NCI-H82 treated with DMSO at 0.1 percent for 48 hours (cell line): ENCODE measurements around the gene NXN.
"Not testable (repeated sequence)": the region's sequence is repeated elsewhere in the genome, so short reads cannot be mapped to it uniquely, and the experiment has no call there.

Source experiments
- DNase-seq: peaks from one replicate; lab custom pipeline; 2025; ENCODE audit not compliant: unreplicated experiment; lab: John Stamatoyannopoulos, UW

NXN gene

DNA sequence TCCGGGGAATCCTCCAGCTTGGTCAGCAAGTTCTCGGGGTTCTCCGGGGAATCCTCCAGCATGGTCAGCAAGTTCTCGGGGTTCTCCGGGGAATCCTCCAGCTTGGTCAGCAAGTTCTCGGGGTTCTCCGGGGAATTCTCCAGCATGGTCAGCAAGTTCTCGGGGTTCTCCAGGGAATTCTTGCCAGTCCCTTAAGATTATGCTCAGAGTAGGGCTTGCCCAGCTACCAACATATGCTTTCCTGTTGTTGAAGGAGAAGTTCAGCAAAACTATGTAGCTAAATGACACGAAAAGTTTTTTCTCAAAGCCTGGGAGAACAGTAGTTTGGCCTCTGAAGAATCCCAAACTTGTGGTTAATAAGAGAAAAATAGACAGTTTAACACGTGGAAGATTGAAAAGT, 112.3 kb downstream of the NXN start:
- DNase-seq = not testable (repeated sequence)

DNA sequence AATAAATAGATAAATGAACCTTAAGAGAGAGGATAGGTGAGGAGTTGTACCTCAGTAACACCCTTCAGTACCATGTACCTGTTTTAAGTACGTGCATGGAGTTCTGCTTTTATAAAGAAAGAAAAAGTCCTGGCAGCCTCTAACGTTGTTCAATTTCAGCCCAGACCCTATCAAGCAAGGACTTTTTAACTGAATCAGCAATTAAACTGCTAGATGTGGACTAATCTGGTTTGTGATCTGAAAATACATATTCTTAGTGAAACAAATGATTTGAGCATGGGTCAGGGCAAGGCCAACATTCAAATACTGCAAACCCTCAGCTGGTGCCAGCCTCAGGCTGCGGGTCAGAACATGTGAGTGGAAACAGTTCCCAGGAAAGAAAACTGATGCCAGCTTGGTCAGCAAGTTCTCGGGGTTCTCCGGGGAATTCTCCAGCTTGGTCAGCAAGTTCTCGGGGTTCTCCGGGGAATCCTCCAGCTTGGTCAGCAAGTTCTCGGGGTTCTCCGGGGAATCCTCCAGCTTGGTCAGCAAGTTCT, 112.9 kb downstream of the NXN start:
- DNase-seq = no peak

DNA sequence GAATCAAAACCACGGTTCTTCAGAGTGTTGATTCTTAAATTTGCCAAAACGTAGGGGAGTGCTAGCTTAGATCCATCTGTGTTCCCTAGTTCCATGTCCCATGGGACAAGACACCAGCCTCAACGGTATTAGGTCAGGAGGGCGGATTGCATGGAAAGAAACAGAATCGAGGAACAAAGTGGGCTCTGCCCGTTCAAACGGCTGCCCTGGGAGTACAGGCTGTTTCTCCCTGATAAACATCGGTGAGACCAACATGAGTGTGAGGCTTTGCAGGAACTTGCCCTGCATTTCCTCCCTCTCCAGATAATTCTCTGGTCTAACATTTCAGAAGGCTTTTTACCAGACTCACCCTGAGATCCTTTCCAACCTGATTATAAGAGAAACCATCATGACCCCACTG, 115.3 kb downstream of the NXN start:
- no peak for DNase-seq

DNA sequence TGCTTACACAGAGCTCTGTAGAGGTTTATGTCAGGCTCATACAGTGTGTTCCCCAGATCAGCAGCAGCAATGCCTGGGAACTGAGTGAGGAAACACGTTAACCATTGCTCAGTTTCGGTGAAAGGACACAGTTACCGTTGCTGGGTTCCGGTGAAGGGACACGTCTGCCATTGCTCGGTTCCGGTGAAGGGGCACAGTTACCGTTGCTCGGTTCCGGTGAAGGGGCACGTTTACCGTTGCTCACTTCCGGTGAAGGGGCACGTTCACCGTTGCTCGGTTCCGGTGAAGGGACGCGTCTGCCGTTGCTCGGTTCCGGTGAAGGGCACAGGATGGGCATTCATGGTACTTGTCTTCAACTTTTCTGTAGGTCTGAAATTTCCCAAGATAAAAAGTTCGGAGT, 115.7 kb downstream of the NXN start:
- no peak for DNase-seq

DNA sequence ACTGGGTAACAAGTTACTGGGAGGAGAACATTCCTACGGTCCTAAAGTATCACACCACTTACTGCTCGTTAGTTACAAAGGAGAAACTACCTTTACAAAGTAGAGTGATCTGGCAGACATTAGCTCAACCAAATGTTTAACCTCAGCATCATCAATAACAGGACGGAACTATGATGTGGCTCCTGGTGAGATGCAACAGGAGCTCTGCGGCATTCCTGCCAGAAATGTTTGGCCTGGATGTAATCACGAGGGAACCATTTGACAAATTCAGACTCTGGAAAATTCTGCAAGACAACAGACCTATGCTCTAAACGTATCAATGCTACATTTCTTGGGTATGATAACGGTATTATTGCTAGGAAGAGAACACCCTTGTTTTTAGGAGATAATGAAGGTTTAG, 117.0 kb downstream of the NXN start:
- no peak for DNase-seq

DNA sequence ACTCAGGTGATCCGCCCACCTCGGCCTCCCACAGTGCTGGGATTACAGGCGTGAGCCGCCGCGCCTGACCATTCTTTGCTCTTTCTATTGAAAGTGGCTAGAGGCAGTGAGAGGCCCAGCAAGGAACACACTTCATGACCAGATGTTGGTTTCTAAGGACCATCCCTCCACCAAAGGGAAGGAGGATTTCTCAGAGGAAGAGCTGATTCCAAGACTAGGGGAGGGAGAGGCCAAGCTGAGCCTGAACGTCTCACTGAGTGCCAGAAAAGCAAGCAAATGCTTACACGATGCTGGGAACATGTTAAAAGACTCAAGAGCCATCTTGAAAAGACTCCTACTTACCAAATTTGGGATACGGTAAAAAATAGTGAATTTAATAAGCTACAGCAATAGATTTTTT, 118.2 kb downstream of the NXN start:
- DNase-seq = no peak

DNA sequence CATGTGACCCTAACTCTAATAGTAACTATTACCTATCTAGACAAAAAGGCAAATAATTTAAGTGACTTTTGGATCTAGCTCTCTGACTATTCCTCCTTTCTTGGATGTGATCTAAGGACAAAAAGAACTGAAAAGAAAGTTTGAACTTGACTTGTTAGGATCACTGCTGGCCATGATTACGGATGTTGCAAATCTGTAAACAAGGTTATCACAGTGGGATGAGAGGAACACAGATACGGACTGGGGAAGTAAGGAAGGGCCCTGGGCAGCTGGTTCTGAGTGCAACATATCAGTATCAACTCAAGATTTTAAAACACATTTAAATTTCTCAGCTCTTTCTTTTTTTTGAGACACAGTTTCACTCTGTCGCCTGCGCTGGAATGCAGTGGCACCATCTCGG, 118.8 kb downstream of the NXN start:
- DNase-seq = no peak

DNA sequence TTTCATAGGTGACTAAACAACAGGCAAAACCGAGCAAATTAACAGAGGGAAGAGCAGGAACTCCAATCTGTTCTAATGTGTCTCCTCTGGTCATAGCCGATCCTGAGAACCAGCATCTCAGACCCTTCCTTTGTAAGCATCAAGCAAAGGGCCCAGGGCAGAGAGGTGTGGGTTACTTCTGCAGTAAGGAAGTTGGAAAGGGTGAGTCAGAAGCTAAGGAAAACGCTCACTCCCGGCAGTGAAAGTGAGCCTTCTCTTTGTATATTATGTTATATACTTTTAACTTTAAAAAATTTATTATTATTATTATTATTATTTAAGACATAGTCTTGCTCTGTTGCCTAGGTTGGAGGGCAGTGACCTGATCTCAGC, 119.8 kb downstream of the NXN start:
- no peak for DNase-seq

DNA sequence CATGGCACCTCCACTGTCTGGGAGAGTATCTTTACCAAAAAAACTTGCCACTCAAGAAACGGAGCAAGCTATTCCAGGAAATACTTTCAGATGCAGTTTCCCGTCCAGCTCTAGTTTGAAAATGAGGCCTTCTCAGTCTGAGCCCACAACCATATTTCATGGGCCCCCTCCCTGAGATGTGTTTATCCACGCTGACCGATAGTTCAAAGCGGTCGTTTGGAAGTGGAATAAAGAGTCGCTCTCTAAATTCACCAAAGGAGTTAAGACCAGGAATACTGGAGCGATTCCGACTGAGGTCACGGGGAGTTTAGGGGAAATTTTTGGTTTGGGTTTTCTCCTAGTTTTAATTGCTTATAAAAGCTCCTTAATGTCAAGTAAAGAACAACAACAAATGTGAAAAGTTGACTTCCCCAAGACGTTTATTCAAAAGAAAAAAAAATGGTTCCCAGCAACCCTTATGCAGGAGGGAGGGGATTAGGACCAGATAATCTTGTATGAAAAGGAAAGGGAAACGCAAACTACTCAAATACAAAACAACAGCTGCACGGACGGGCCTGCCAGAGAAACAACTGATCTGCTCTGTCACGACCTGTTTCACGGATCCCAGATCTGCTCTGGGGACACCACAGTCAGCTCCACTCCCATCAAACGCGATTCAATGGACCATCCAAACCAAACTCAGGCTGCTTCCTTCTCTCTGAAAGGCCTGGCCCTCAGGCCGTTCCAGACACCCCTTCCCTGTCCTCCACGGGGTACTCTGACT, 120.3 kb downstream of the NXN start:
- DNase-seq = peak; percentile 63

DNA sequence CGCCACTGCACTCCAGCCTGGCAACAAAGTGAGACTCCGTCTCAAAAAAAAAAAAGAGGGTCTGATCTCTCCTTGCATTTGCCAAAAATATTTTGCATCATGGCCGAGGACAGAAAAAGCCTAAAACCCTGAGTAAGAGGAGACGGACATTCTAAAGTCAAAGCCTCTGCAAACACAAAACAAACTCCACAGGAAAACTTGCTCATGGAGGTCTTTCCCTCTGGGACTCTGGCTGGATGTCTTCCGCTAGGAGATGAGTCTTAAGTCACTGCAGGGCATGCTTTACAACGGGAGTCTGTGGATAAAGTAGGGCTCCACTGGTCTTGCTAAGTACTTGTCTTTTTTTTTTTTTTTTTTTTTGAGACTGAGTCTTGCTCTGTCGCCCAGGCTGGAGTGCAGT, 123.4 kb downstream of the NXN start:
- no peak for DNase-seq

DNA sequence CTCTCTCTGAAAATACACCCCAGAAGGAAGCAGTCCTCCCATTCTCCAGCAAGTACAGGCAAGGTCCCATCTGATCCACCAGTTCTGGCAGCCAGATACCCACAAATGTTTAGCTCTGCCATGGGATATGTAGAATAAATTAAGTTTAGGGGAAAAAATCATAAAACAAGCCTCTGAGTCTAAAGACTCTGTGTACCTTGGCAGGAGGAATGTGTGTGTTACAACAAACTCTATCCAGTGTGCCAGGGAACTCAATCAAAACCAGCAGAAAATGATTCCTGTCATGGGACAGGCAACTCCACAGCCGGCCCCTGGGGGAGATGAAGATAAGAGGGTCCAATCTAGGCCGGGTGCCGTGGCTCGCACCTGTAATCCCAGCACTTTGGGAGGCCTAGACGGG, 124.0 kb downstream of the NXN start:
- no peak for DNase-seq

DNA sequence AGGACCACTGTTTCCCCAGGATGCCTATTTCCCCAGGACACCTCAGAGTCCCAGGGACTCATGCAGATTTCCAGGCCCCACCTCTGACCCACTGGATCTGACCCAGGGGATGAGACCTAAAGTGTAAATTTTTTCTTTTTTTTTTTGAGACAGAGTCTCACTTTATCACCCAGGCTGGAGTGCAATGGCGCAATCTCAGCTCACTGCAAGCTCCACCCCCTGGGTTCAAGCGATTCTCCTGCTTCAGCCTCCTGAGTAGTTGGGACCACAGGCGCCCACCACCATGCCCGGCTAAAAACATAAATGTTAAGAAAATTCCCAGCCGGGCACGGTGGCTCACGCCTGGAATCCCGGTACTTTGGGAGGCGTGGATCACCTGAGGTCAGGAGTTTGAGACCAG, 126.7 kb downstream of the NXN start:
- DNase-seq = not testable (repeated sequence)

DNA sequence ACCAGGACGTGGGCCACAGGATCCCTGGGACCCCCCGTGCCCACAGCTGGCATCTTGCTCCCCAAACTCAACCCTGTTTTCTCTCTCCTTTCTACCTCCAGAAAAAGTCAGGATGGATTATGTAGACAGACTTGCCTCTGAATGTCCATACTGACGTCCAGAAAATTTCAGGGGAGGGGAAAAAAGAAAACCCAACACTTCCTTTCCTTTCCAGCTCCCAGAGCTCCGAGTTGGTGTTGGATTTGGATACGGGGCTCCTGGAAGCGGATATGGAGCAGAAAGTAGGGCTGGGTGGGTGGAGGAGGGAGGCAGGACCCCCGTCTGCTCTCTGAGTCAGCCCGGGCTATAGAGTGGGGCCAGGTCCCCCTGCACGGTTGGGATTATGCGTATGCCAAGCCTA, 127.2 kb downstream of the NXN start:
- no peak for DNase-seq

DNA sequence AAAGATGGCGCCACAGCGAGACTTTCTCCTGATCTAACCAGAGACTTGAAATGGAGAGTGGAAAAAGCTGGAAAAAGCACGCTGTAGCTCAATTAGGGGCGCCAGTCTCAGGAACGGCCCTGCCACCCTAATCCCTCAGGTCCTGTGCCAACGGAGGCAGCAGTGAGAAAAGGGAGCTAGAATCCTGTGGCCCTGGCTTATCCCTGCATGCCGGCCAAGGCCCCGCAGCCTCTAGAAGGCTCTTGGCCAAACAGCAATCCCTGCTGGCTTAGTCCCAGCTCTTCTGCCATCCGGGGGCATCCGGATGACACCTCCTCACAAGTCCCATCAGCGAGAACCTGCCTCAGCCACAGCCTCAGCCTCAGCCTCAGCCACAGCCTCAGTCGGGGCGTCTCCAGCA, 127.7 kb downstream of the NXN start:
- DNase-seq = no peak

DNA sequence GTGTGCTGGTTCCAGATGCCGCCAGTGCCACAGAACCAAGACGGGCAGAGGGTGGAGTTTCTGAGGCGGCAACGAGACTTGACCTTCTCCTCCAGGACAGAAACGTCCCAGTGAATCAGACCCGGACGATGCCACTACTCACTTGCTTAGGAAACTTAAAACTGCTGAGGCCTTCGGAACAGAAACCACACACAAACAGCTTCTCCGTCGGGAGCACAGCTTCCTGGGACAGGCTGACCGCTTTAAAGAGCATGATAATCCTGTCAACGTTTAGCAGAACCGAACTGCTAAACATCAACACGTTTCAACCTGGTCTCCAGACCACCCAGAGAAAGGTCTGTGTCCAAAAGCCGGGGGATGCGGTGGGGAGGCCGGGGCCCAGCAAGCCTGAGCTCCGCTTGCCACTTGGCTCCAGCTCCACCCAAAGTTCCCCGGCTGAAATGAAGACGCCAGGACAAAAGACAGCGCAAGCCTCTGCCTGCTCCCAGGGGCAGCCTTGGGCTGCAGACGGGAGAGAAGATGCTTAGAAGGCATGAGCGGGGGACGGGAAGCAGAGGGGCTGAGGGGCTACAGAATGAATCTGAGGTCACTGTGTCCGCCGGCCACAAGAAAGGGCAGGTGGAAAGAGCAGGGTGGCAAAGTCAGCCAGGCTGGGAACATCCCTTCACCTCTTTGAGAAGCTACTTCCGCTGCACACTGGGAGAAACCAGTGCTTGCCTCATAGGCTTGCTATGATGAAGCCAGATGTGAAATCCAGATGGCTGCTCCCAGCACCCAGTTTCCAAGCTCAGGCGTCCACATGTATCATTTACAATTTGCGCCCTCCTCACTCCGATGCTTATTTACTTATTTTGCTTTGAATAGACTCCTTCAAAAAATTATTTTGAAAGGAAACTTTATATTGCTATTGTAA, 128.5 kb downstream of the NXN start:
- DNase-seq = no peak

DNA sequence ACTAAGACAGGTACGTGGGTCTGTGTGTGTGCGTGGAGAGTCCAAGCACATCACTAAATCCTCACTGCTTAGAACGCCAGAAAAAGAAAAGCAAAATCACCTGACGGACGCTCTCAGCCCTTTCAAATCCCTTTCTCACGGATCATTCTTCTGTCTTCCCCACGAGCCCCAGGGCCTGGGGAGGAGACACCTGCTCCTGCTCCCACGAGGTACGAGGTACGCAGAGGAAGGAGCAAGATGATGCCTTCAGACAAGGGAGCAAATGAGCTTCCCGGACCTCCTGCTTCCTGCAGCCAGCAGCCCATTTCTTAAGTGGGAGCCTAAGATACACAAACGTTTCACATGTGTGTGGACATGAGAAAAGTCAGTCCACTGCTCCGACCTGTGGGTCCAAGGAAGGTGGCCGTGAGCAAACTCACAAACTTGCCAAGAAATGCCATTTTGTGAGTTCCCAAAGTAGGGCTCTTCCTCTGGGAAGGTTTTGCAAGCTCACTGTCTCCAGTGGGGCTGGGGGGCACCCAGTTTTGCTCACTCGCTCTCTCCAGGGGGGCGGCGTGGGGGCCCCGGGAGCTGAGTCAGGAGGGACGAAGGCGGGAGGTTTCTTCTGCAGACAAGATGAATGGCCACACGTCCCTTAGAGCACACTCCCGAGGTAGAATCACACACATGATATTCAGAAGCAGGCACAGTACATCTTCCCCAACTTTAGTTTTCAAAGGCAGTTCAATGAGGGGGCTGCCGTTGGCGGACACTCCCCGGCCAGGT, 129.3 kb downstream of the NXN start:
- DNase-seq = no peak

DNA sequence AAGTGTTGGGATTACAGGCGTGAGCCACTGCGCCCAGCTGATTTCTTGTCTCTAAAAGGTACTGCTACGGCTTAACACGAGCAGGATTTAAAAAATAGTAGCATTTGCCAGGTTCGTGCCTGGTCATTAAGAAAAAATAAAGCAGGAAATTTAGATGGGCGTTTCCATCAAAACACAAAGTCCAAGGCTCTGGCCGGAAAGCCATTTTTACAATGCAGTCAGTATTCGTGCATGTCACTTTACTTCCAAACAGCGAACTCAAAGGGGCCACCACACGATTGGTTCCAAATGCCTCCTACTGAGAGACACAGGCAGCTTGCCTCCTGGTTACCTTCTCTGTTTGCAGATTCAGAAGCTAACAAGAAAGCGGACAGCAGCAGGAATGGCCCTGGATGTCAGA, 131.2 kb downstream of the NXN start:
- no peak for DNase-seq

DNA sequence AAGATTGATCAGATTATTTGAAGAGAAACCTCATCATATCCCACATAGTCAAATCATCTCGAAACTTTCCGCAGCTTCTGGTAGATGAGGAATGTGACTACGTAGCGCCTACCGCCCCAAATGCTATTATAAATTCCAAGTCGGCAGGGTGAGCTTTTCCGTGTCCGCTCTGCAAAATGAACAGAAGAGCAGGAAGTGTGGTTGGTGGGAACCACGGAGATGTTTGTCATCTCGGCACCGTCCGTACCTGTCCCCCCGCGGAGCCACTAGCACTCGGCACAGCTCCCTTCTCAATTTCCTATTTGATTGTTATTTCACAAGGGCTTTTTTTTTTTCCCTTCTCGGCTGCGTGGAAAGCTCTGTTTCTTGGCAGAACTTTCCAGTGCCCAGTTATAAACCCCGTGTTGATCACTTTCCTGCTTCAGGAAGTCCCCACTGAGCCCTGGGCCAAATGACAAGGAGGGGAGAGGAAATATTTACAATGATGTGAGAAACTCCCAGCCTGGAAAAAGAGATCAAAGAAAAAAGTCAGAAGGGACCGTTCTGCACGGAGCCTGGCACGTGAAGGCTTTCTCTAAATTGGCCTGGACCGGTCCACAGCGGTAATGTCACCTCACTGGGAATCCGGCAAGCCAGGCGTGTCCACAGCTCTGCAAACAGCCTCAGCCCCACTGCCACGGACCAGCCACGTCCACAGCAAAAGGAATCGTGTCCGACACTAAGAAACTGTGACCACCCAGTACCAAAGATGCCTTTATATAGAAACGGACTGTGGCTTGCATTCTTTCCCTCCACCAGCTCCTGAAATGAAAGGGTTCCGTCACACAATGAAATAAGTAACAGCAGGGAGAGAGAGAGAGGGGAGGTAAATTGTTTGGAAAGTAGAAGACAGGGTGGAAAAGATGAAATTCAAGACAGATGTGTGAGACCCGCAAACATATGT, 132.4 kb downstream of the NXN start:
- no peak for DNase-seq

DNA sequence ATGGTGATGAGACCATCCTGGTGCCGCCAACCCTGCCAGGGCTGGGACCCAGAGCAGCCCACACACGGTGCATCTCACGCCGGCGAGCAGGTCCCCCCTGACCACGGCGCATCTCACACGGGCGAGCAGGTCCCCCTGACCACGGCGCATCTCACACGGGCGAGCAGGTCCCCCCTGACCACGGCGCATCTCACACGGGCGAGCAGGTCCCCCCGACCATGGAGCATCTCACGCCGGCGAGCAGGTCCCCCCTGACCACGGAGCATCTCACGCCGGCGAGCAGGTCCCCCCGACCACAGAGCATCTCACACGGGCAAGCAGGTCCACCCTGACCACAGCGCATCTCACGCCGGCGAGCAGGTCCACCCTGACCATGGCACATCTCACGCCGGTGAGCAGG, 138.3 kb downstream of the NXN start:
- DNase-seq = no peak

DNA sequence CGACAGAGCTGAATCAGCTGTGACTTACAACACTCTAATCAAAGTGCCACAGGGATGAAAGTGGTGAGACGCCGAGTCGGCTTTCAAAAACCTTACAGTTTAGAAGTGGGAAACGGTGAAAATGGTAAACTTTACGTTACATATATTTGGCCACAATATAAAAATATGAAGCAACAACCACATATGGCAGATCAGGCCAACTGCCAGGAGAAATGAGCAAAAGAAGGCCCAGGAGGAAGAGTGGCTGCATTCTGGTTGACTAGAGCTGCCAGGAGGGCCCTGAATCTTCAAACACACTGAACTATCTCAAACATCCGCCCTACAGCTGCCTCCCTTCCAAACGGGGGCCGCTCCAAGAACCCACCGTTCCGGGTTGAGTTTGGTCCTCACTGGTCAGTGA, 141.1 kb downstream of the NXN start:
- no peak for DNase-seq
